Measurements from ENCODE around the gene CRYGB.
"Not testable (repeated sequence)": the region's sequence is repeated elsewhere in the genome, so short reads cannot be mapped to it uniquely, and the experiment has no call there.

- not testable (repeated sequence) for TF ChIP-seq CTCF (conservative IDR thresholded peaks at IDR 0.05; ENCODE audit: low read depth, low read length); RFX5 (IDR thresholded peaks at IDR 0.05; ENCODE audit: low read depth, low read length); POLR2A (IDR thresholded peaks at IDR 0.05; ENCODE audit: low read depth, low read length); RAD21 (IDR thresholded peaks at IDR 0.05; ENCODE audit: low read length); MAFK (IDR thresholded peaks at IDR 0.05; ENCODE audit: low read depth, low read length)
- TF ChIP-seq, protein P1, sequence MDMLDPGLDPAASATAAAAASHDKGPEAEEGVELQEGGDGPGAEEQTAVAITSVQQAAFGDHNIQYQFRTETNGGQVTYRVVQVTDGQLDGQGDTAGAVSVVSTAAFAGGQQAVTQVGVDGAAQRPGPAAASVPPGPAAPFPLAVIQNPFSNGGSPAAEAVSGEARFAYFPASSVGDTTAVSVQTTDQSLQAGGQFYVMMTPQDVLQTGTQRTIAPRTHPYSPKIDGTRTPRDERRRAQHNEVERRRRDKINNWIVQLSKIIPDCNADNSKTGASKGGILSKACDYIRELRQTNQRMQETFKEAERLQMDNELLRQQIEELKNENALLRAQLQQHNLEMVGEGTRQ (IDR thresholded peaks at IDR 0.05; ENCODE audit: low read depth, low read length) = not testable (repeated sequence)
- TF ChIP-seq, protein P2, sequence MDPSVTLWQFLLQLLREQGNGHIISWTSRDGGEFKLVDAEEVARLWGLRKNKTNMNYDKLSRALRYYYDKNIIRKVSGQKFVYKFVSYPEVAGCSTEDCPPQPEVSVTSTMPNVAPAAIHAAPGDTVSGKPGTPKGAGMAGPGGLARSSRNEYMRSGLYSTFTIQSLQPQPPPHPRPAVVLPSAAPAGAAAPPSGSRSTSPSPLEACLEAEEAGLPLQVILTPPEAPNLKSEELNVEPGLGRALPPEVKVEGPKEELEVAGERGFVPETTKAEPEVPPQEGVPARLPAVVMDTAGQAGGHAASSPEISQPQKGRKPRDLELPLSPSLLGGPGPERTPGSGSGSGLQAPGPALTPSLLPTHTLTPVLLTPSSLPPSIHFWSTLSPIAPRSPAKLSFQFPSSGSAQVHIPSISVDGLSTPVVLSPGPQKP (IDR thresholded peaks at IDR 0.05; ENCODE audit: borderline replicate concordance, low read depth, low read length) = not testable (repeated sequence)
These were observed 21.8 kb downstream of the CRYGB start, which contains the start of gene CRYGD for GRCh38 chr2:208124013-208124715.

All from IMR-90 (cell line).